Stimulated activated memory B cell treated with anti-CD40 and anti-IgM and Interleukin-4, amounts not matched to agents 10 μg/mL and 1 μg/mL and 100 μg/mL, for 72 hours (primary cell): ENCODE data around the gene SNCG.
"Not testable (repeated sequence)": the region's sequence is repeated elsewhere in the genome, so short reads cannot be mapped to it uniquely, and the experiment has no call there.

Experiments
- ATAC-seq: fragments of 150-1000 bp; cut with Tn5 transposase; 2 replicates; pipeline ENCODE4 v1.10.0; 2021
- H3K27ac Mint-ChIP-seq: one replicate; pipeline ENCODE4 v1.8.0; 2022; ENCODE audit warnings: mild to moderate bottlenecking, mixed read lengths
- H3K27me3 Mint-ChIP-seq: one replicate; pipeline ENCODE4 v1.8.0; 2022; ENCODE audit warnings: mixed read lengths
- H3K36me3 Mint-ChIP-seq: one replicate; pipeline ENCODE4 v1.8.0; 2022; ENCODE audit warnings: mixed read lengths
- H3K4me1 Mint-ChIP-seq: one replicate; pipeline ENCODE4 v1.8.0; 2022; ENCODE audit warnings: mixed read lengths
- H3K4me3 Mint-ChIP-seq: one replicate; pipeline ENCODE4 v1.8.0; 2022; ENCODE audit warnings: mild to moderate bottlenecking, moderate library complexity, mixed read lengths
- H3K9me3 Mint-ChIP-seq: one replicate; pipeline ENCODE4 v1.8.0; 2022; ENCODE audit warnings: mixed read lengths

The SNCG gene

DNA sequence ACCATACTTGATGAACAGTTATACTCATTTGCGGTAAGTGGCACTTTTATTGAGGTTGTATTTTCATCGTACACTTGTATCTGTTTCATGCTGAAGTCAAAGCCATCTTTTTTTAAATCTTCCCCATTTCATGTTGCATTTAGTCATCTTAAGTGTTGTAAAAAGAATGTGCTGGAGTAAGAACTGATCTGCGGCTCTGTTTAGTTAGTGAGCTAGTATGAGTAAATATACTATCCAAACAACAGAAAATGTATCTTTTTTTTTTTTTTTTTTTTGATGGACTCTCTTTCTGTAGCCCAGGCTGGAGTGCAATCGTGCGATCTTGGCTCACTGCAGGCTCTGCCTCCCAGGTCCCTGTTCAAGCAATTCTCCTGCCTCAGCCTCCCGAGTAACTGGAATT, 49.3 kb downstream of the SNCG start:
- H3K36me3 Mint-ChIP-seq, H3K4me3 Mint-ChIP-seq, ATAC-seq, H3K4me1 Mint-ChIP-seq, H3K9me3 Mint-ChIP-seq, H3K27ac Mint-ChIP-seq, H3K27me3 Mint-ChIP-seq: not testable (repeated sequence)

DNA sequence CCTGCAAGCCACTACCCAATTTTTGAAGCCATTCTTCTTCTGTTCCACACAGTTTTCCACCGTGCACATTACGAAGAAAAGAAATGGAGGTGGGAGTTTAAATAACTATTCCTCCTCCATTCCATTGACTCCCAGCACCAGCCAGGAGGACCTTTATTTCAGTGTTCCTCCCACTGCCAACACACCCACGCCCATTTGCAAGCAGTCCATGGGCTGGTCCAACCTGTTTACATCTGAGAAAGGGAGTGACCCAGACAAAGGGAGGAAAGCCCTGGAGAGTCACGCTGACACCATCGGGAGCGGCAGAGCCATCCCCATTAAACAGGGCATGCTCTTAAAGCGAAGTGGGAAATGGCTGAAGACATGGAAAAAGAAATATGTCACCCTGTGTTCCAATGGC, 49.9 kb downstream of the SNCG start:
- H3K36me3 Mint-ChIP-seq, ATAC-seq, H3K9me3 Mint-ChIP-seq, H3K4me1 Mint-ChIP-seq, H3K4me3 Mint-ChIP-seq, H3K27me3 Mint-ChIP-seq, H3K27ac Mint-ChIP-seq: not testable (repeated sequence)

- not testable (repeated sequence) for H3K27me3 Mint-ChIP-seq, H3K27ac Mint-ChIP-seq, H3K4me3 Mint-ChIP-seq, H3K4me1 Mint-ChIP-seq, H3K36me3 Mint-ChIP-seq, ATAC-seq, H3K9me3 Mint-ChIP-seq
These were observed 50.8 kb downstream of the SNCG start for GRCh38 chr10:87009134-87009696.
